Thoracic aorta (tissue), 2 donors: ENCODE measurements around the gene PATE3. TPM values are rescaled to one million over a fixed set of nuclear protein-coding genes. Genes with fewer than 3 reads are reported as not detected.

Experiments
- ATAC-seq: fragments of 150-250 bp; one replicate; pipeline ENCODE4 v1.8.0; 2017; ENCODE audit warnings: low read depth; ENCODE audit not compliant: insufficient number of reproducible peaks, low FRiP score
- DNase-seq: peaks from one replicate; pipeline ENCODE4 v3.0.0-alpha.2; 2020; ENCODE audit warnings: low spot score
- H3K27ac ChIP-seq, 2 donors: fragments of 200-600 bp; sonication (generic); 1 replicate in 1 of 2; 2 replicates in 1 of 2; pipeline ENCODE4 v1.5.1; 2016; ENCODE audit warnings: mild to moderate bottlenecking in 2 of 2, moderate library complexity in 2 of 2
- H3K27me3 ChIP-seq: fragments of 200-600 bp; sonication (generic); replicated peaks from 2 replicates; pipeline ENCODE4 v1.6.0; 2016; ENCODE audit warnings: mild to moderate bottlenecking; ENCODE audit not compliant: insufficient read depth
- H3K36me3 ChIP-seq: fragments of 200-600 bp; sonication (generic); one replicate; pipeline ENCODE4 v1.5.1; 2016
- H3K4me1 ChIP-seq, 2 donors: fragments of 200-600 bp; sonication (generic); 1 replicate in 1 of 2; 2 replicates in 1 of 2; pipeline versions ENCODE4 v1.5.1 to v1.6.0; 2016; ENCODE audit warnings: low read depth in 2 of 2, mild to moderate bottlenecking in 1 of 2; ENCODE audit not compliant: control insufficient read depth in 1 of 2
- H3K4me3 ChIP-seq: fragments of 200-600 bp; sonication (generic); 2 replicates; pipeline ENCODE4 v1.5.1; 2016; ENCODE audit warnings: mild to moderate bottlenecking
- H3K9me3 ChIP-seq: fragments of 200-600 bp; sonication (generic); 2 replicates; pipeline ENCODE4 v1.5.1; 2016
- CTCF ChIP-seq: fragments of 200-600 bp; sonication (generic); IDR thresholded peaks from one replicate; pipeline ENCODE4 v1.5.1; 2019; ENCODE audit warnings: antibody characterized with exemption
- total RNA-seq, 2 donors: library from RNA; depleted of rRNA; stranded (reverse); fragments of >200 nt; gene quantifications; one replicate each; pipeline versions ENCODE4 v1.1.0 to v1.2.3, GENCODE V29; 2016

PATE3 gene
- total RNA-seq, 2 donors from 2014 or later, result not detected

- Histone ChIP-seq H3K9me3 (peaks cover 6% of the 10 kb centered on the region), H3K36me3 (no peaks in the 10 kb centered on the region), H3K4me1 (no peaks in the 10 kb centered on the region), H3K4me3 (no peak overlapping the region), H3K27me3 (no peaks in the 10 kb centered on the region), H3K27ac (no peak overlapping the region)
- no peak for TF ChIP-seq CTCF
- DNase-seq (no peak), ATAC-seq (no peak)
Observed at GRCh38 chr11:125807909-125808308, 20.0 kb downstream of the PATE3 start.

GRCh38 chr11:125833016-125833415, 45.1 kb downstream of the PATE3 start, which contains the start of gene PATE4:
Gene PATE4, plus strand, starts transcription at chr11:125833316. Its CDS starts 44 bp downstream, at chr11:125833360.
- no peak within 1 kb of the TSS for H3K4me3 ChIP-seq
- DNase-seq, result no peak
- H3K36me3 ChIP-seq, result no peaks in the 10 kb centered on the region
- no peak for TF ChIP-seq CTCF
- no peaks in the 10 kb centered on the region for H3K4me1 ChIP-seq
- H3K27ac ChIP-seq, result no peak within 1 kb of the TSS
- ATAC-seq, result no peak
- no peaks in the 10 kb centered on the region for H3K9me3 ChIP-seq
- no peaks in the 10 kb centered on the region for H3K27me3 ChIP-seq

GRCh38 chr11:125835748-125836147, 47.8 kb downstream of the PATE3 start:
- ATAC-seq (no peak), DNase-seq (no peak)
- Histone ChIP-seq H3K27ac (no peak overlapping the region), H3K4me1 (no peaks in the 10 kb centered on the region), H3K27me3 (no peaks in the 10 kb centered on the region), H3K4me3 (no peak overlapping the region), H3K9me3 (no peaks in the 10 kb centered on the region), H3K36me3 (no peaks in the 10 kb centered on the region)
- no peak for TF ChIP-seq CTCF

Other genes starting within 250 kb of the PATE3 start
- gene EI24, start 218.7 kb upstream of the PATE3 start, total RNA-seq, result 10 to 100 TPM; 68.4 to 70.0 TPM
- gene STT3A, start 195.3 kb upstream of the PATE3 start, total RNA-seq, result 100 to 1,000 TPM in 1 of 2 donors, 10 to 100 TPM in 1; 85.0 to 122 TPM
- 1 to 10 TPM in 1 of 2 donors, under 1 TPM in 1; 0.41 to 3.5 TPM for gene CHEK1, start 163.0 kb upstream of the PATE3 start, total RNA-seq
- not detected for gene ACRV1, start 107.3 kb upstream of the PATE3 start, total RNA-seq
- not detected for gene PATE1, start 41.8 kb upstream of the PATE3 start, total RNA-seq
- gene PATE2, start 9.3 kb upstream of the PATE3 start, total RNA-seq, result under 1 TPM in 1 of 2 donors, not detected in 1; 0.35 TPM
- gene PATE4, start 45.2 kb downstream of the PATE3 start, total RNA-seq, result not detected
- 1 to 10 TPM in 1 of 2 donors, under 1 TPM in 1; 0.56 to 6.1 TPM for gene HYLS1, start 99.5 kb downstream of the PATE3 start, total RNA-seq
- 10 to 100 TPM in 1 of 2 donors, 1 to 10 TPM in 1; 1.6 to 16.9 TPM for gene PUS3, start 115.1 kb downstream of the PATE3 start, total RNA-seq
- not detected for gene DDX25, start 116.4 kb downstream of the PATE3 start, total RNA-seq
- gene VSIG10L2, start 157.9 kb downstream of the PATE3 start, total RNA-seq, result not detected